ENCODE measurements around the gene CFLAR. TPM values are rescaled to one million over a fixed set of nuclear protein-coding genes. Genes with fewer than 3 reads are reported as not detected.

CFLAR gene
- polyA plus RNA-seq, 1 of the 3 experiments (the other 2 are of a cell fraction), result 23.7 TPM

DNA sequence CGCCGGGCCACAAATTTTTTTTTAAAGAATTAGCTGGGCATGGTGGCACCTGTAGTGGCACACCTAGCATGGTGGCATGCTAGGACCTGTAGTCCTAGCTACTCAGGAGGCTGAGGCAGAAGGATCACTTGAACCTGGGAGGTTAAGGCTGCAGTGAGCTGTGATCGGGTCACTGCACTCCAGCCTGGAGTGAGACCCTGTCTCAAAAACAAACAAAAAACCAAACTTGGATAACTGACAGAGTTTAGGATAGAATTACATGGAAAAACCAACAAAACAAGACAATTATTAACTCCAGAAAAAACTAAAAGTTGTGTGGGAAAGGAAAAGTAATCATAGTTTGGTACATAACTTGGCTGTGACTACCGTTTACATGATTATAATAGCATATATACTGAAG, 1.6 kb upstream of the CFLAR start:
- TF ChIP-seq, protein P1, sequence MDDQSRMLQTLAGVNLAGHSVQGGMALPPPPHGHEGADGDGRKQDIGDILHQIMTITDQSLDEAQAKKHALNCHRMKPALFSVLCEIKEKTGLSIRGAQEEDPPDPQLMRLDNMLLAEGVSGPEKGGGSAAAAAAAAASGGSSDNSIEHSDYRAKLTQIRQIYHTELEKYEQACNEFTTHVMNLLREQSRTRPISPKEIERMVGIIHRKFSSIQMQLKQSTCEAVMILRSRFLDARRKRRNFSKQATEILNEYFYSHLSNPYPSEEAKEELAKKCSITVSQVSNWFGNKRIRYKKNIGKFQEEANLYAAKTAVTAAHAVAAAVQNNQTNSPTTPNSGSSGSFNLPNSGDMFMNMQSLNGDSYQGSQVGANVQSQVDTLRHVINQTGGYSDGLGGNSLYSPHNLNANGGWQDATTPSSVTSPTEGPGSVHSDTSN (IDR thresholded peaks at IDR 0.05), result no peak
- TF ChIP-seq TCF12 (IDR thresholded peaks at IDR 0.05), result no peak
- no peak for TF ChIP-seq SMC3 (IDR thresholded peaks at IDR 0.05; ENCODE audit: low read depth, low read length)
- TF ChIP-seq RFX5 (IDR thresholded peaks at IDR 0.05; ENCODE audit: low read length), result no peak
- TF ChIP-seq SIN3A (IDR thresholded peaks at IDR 0.05; ENCODE audit: borderline replicate concordance, low read depth, low read length), result no peak
- TF ChIP-seq NFIC (IDR thresholded peaks at IDR 0.05; ENCODE audit: borderline replicate concordance), result no peak
- TF ChIP-seq, protein P2, sequence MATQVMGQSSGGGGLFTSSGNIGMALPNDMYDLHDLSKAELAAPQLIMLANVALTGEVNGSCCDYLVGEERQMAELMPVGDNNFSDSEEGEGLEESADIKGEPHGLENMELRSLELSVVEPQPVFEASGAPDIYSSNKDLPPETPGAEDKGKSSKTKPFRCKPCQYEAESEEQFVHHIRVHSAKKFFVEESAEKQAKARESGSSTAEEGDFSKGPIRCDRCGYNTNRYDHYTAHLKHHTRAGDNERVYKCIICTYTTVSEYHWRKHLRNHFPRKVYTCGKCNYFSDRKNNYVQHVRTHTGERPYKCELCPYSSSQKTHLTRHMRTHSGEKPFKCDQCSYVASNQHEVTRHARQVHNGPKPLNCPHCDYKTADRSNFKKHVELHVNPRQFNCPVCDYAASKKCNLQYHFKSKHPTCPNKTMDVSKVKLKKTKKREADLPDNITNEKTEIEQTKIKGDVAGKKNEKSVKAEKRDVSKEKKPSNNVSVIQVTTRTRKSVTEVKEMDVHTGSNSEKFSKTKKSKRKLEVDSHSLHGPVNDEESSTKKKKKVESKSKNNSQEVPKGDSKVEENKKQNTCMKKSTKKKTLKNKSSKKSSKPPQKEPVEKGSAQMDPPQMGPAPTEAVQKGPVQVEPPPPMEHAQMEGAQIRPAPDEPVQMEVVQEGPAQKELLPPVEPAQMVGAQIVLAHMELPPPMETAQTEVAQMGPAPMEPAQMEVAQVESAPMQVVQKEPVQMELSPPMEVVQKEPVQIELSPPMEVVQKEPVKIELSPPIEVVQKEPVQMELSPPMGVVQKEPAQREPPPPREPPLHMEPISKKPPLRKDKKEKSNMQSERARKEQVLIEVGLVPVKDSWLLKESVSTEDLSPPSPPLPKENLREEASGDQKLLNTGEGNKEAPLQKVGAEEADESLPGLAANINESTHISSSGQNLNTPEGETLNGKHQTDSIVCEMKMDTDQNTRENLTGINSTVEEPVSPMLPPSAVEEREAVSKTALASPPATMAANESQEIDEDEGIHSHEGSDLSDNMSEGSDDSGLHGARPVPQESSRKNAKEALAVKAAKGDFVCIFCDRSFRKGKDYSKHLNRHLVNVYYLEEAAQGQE (IDR thresholded peaks at IDR 0.05; ENCODE audit: low read depth, low read length), result no peak
- TF ChIP-seq RCOR1 (IDR thresholded peaks at IDR 0.05; ENCODE audit: low read length), result no peak
- TF ChIP-seq NRF1 (IDR thresholded peaks at IDR 0.05; ENCODE audit: low read depth, low read length), result no peak
- no peak for TF ChIP-seq FOXM1 (IDR thresholded peaks at IDR 0.05; ENCODE audit: low read depth)
- TF ChIP-seq, protein P3, sequence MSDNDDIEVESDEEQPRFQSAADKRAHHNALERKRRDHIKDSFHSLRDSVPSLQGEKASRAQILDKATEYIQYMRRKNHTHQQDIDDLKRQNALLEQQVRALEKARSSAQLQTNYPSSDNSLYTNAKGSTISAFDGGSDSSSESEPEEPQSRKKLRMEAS (IDR thresholded peaks at IDR 0.05; ENCODE audit: low read depth), result no peak
- TF ChIP-seq EZH2phosphoT487 (IDR thresholded peaks at IDR 0.05; ENCODE audit: borderline replicate concordance, low read depth), result no peak
- no peak for TF ChIP-seq GABPA (IDR thresholded peaks at IDR 0.05; ENCODE audit: low read depth)
- TF ChIP-seq, protein P4, sequence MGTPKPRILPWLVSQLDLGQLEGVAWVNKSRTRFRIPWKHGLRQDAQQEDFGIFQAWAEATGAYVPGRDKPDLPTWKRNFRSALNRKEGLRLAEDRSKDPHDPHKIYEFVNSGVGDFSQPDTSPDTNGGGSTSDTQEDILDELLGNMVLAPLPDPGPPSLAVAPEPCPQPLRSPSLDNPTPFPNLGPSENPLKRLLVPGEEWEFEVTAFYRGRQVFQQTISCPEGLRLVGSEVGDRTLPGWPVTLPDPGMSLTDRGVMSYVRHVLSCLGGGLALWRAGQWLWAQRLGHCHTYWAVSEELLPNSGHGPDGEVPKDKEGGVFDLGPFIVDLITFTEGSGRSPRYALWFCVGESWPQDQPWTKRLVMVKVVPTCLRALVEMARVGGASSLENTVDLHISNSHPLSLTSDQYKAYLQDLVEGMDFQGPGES (IDR thresholded peaks at IDR 0.05; ENCODE audit: low read depth, low read length), result no peak
- no peak for TF ChIP-seq FOXJ3 (CRISPR knock-in tag; IDR thresholded peaks at IDR 0.05)
- TF ChIP-seq CHD2 (IDR thresholded peaks at IDR 0.05; ENCODE audit: low read length, partially characterized antibody), result no peak
- no peak for TF ChIP-seq YY1 (IDR thresholded peaks at IDR 0.05; ENCODE audit: low read depth)
- no peak for DNase-seq
- H3K9ac ChIP-seq, result no peak overlapping the region
- peaks cover 9% of the 10 kb centered on the region for H3F3A ChIP-seq (replicated peaks; ENCODE audit: insufficient read depth)
- no peak overlapping the region for H3K4me2 ChIP-seq
- no peak overlapping the region for H3K4me3 ChIP-seq (ENCODE audit: low read depth in 2 of 2, low read length in 1 of 2)
- H3K36me3 ChIP-seq (replicated peaks in 1 of 2; ENCODE audit: control insufficient read depth in 1 of 2, insufficient read depth in 2 of 2, low read length in 1 of 2), result no peaks in the 10 kb centered on the region
- no peaks in the 10 kb centered on the region for H3K9me2 ChIP-seq
- no peaks in the 10 kb centered on the region for H3K27me3 ChIP-seq (ENCODE audit: insufficient read depth)
- no peaks in the 10 kb centered on the region for H3K9me3 ChIP-seq
- 90% methylated on average over 4 of the region's 4 CpGs for WGBS (ENCODE audit: low lambda C conversion rate)
- H3K4me1 ChIP-seq (ENCODE audit: control insufficient read depth in 1 of 2, insufficient read depth in 2 of 2, low read depth in 1 of 2, low read length in 1 of 2), result peaks cover 0 to 1% of the 10 kb centered on the region in 2 experiments; a peak in 2 of 4 replicates
- no peaks in the 10 kb centered on the region for H4K20me1 ChIP-seq (ENCODE audit: insufficient read depth)
- CTCF ChIA-PET, result interaction anchor here (1.0 to 1.8 kb wide), 2 partner anchors 9 to 44 kb away, joined by 3 to 7 read pairs; no protein-coding TSS in a partner anchor
- H2AFZ ChIP-seq (ENCODE audit: low read depth), result no peak overlapping the region
- POLR2A ChIA-PET, result no interaction called here
- H3K79me2 ChIP-seq (ENCODE audit: insufficient read depth), result peaks cover 44% of the 10 kb centered on the region
- H3K27ac ChIP-seq (ENCODE audit: low read depth in 2 of 2, low read length in 1 of 2), result no peak overlapping the region

All from SK-N-SH (cell line).